COR-L47 (cell line): ENCODE measurements around the gene MAMDC2.

Source experiments
- DNase-seq: peaks from one replicate; lab custom pipeline; 2025; lab: John Stamatoyannopoulos, UW

The MAMDC2 gene

GRCh38 chr9:70107558-70107957, 63.9 kb downstream of the MAMDC2 start:
- no peak for DNase-seq

- no peak for DNase-seq
Observed at GRCh38 chr9:70108181-70108580, 64.5 kb downstream of the MAMDC2 start.

GRCh38 chr9:70110194-70111041, 66.8 kb downstream of the MAMDC2 start:
- DNase-seq, result peak; percentile 87

- peak; percentile 93 for DNase-seq
Observed at GRCh38 chr9:70111042-70111602, 67.5 kb downstream of the MAMDC2 start.

GRCh38 chr9:70111641-70112236, 68.1 kb downstream of the MAMDC2 start:
- DNase-seq, result peak; percentile 48

- DNase-seq, result peak; percentile 16
Observed at GRCh38 chr9:70112981-70113380, 69.3 kb downstream of the MAMDC2 start.

GRCh38 chr9:70113403-70114022, 69.9 kb downstream of the MAMDC2 start:
- peak; percentile 61 for DNase-seq

GRCh38 chr9:70114898-70115297, 71.2 kb downstream of the MAMDC2 start:
- no peak for DNase-seq

GRCh38 chr9:70117835-70118319, 74.2 kb downstream of the MAMDC2 start:
- no peak for DNase-seq

GRCh38 chr9:70119786-70120185, 76.1 kb downstream of the MAMDC2 start:
- DNase-seq, result no peak

GRCh38 chr9:70120834-70121510, 77.3 kb downstream of the MAMDC2 start:
- peak; percentile 37 for DNase-seq

- no peak for DNase-seq
Observed at GRCh38 chr9:70121818-70122436, 78.3 kb downstream of the MAMDC2 start.

GRCh38 chr9:70123695-70124094, 80.0 kb downstream of the MAMDC2 start:
- no peak for DNase-seq

- DNase-seq, result no peak
Observed at GRCh38 chr9:70125621-70126263, 82.1 kb downstream of the MAMDC2 start.

GRCh38 chr9:70127036-70127435, 83.4 kb downstream of the MAMDC2 start:
- DNase-seq, result no peak

- no peak for DNase-seq
Observed at GRCh38 chr9:70127540-70128416, 84.1 kb downstream of the MAMDC2 start.

GRCh38 chr9:70130266-70130665, 86.6 kb downstream of the MAMDC2 start:
- DNase-seq, result no peak

GRCh38 chr9:70131296-70131695, 87.6 kb downstream of the MAMDC2 start:
- no peak for DNase-seq

- DNase-seq, result no peak
Observed at GRCh38 chr9:70133253-70134208, 89.9 kb downstream of the MAMDC2 start.
